ENCODE results near the gene SLC35F6. TPM values are rescaled to one million over a fixed set of nuclear protein-coding genes. Genes with fewer than 3 reads are reported as not detected.

SLC35F6 gene
- total and polyA plus RNA-seq, 9 of the 15 experiments (the other 6 are each of a cell fraction or from before 2014, with no cell fraction given), result 11.9 to 47.3 (median 22.5) TPM

GRCh38 chr2:26772064-26773001 is 8.2 kb downstream of the SLC35F6 start (continued):
- TF ChIP-seq ARID3A (IDR thresholded peaks at IDR 0.05; ENCODE audit: borderline replicate concordance, low read depth, low read length) (no peak), NR2C2 (CRISPR knock-in tag; IDR thresholded peaks at IDR 0.05) (no peak), NR2C2 (tag; IDR thresholded peaks at IDR 0.05) (peak; percentile 95), FOXK2 (conservative IDR thresholded peaks at IDR 0.05 in 1 of 2, IDR thresholded peaks at IDR 0.05 in 1 of 2; ENCODE audit: low read depth in 2 of 2) (peak; percentile 57 to 87; a peak in 3 of 4 replicates), RBFOX2 (IDR thresholded peaks at IDR 0.05; ENCODE audit: low read depth, low read length) (peak; percentile 35; the same call in 1 of the 2 replicates), SNRNP70 (optimal IDR thresholded peaks at IDR 0.05; ENCODE audit: low read depth, low read length) (no peak), ZNF354B (CRISPR knock-in tag; IDR thresholded peaks at IDR 0.05) (no peak), CEBPB (tag; IDR thresholded peaks at IDR 0.05) (peak; percentile 24; the same call in 1 of the 2 replicates), ZBTB2 (IDR thresholded peaks at IDR 0.05) (no peak), EGR1 (conservative IDR thresholded peaks at IDR 0.05) (peak; percentile 82), ZNF239 (CRISPR knock-in tag; IDR thresholded peaks at IDR 0.05) (no peak), CXXC5 (CRISPR knock-in tag; IDR thresholded peaks at IDR 0.05) (peak; percentile 57; the same call in 1 of the 2 replicates), REST (IDR thresholded peaks at IDR 0.05; ENCODE audit: borderline replicate concordance) (peak; percentile 38), REST (CRISPR knock-in tag; IDR thresholded peaks at IDR 0.05; ENCODE audit: low read depth) (no peak), TCF3 (CRISPR knock-in tag; IDR thresholded peaks at IDR 0.05) (0 out of 2 replicates have a peak, but pooled peaks have one; percentile 7), SMARCA4 (IDR thresholded peaks at IDR 0.05) (peak; percentile 29), POLR2B (IDR thresholded peaks at IDR 0.05; ENCODE audit: low read depth, partially characterized antibody) (no peak)

All from K562 (cell line).